B cell (primary cell): Measurements from ENCODE around the gene TPP1. TPM values are rescaled to one million over a fixed set of nuclear protein-coding genes. Genes with fewer than 3 reads are reported as not detected.
A peak's percentile ranks its signal among the peaks of the same experiment; 100 is the strongest.

Source experiments
- ATAC-seq: fragments of 200-7000 bp; cut with Tn5 transposase; one replicate; pipeline ENCODE4 v1.10.0; 2021; ENCODE audit warnings: low read depth, mild to moderate bottlenecking, moderate number of reproducible peaks, moderate library complexity
- CTCF ChIA-PET: fragments of 350-600 bp; sonication (Branson Sonifier 250); formaldehyde crosslinking; loops from one replicate; lab custom pipeline; 2021; ENCODE audit warnings: antibody characterized with exemption, inconsistent platforms; lab: Charles Lee
- POLR2A ChIA-PET: fragments of 350-600 bp; sonication (Branson Sonifier 250); formaldehyde crosslinking; loops from one replicate; lab custom pipeline; 2021; ENCODE audit warnings: antibody characterized with exemption; lab: Charles Lee
- DNase-seq: peaks from one replicate; pipeline ENCODE4 v3.0.0; 2013
- H2AFZ ChIP-seq: 2 replicates; pipeline ENCODE4 v1.6.1; 2012; ENCODE audit warnings: mild to moderate bottlenecking, low read depth, low read length; ENCODE audit not compliant: insufficient read depth, poor library complexity, severe bottlenecking
- H3K27ac ChIP-seq, 2 donors: 1 replicate in 1 of 2; 2 replicates in 1 of 2; pipeline ENCODE4 v1.5.1; 2012 to 2013; ENCODE audit warnings: low read length in 2 of 2, mild to moderate bottlenecking in 2 of 2, moderate library complexity in 1 of 2
- H3K27me3 ChIP-seq, 4 experiments: fragments of 200-600 bp in 1 of 4; sonication (generic) in 1 of 4; replicated peaks in 1 of 4; 1 replicate in 2 of 4; 2 replicates in 2 of 4; pipeline versions ENCODE4 v1.6.1 to v1.7.0; 2013 to 2016; ENCODE audit warnings: low read length in 3 of 4, mild to moderate bottlenecking in 2 of 4, mixed read lengths in 1 of 4, moderate library complexity in 1 of 4; ENCODE audit not compliant: insufficient read depth in 4 of 4, control insufficient read depth in 3 of 4; ENCODE audit errors: control extremely low read depth in 1 of 4
- H3K36me3 ChIP-seq, 2 experiments: replicated peaks in 1 of 2; 1 replicate in 1 of 2; 2 replicates in 1 of 2; pipeline versions ENCODE4 v1.6.1 to v1.7.1; 2013; ENCODE audit warnings: low read length in 1 of 2; ENCODE audit not compliant: insufficient read depth in 2 of 2, control insufficient read depth in 1 of 2; ENCODE audit errors: control extremely low read depth in 1 of 2, extremely low read depth in 1 of 2
- H3K4me1 ChIP-seq, 2 donors: fragments of 200-600 bp in 1 of 2; sonication (generic) in 1 of 2; 1 replicate in 1 of 2; 2 replicates in 1 of 2; pipeline versions ENCODE4 v1.5.1 to v1.6.1; 2013 to 2017; ENCODE audit warnings: low read length in 2 of 2; ENCODE audit not compliant: control insufficient read depth in 2 of 2, insufficient read depth in 2 of 2
- H3K4me2 ChIP-seq: replicated peaks from 2 replicates; pipeline ENCODE3; 2012; ENCODE audit warnings: mild to moderate bottlenecking, low read depth, low read length; ENCODE audit not compliant: poor library complexity, severe bottlenecking
- H3K4me3 ChIP-seq, 5 experiments: fragments of 200-600 bp in 1 of 5; sonication (generic) in 1 of 5; 1 replicate in 3 of 5; 2 replicates in 2 of 5; pipeline versions ENCODE4 v1.5.1 to v1.7.0; 2011 to 2016; ENCODE audit warnings: low read length in 4 of 5, mild to moderate bottlenecking in 4 of 5, low read depth in 2 of 5, control low read depth in 1 of 5, moderate library complexity in 1 of 5; ENCODE audit not compliant: insufficient read depth in 1 of 5; ENCODE audit errors: control extremely low read depth in 1 of 5, extremely low read depth in 1 of 5
- H3K79me2 ChIP-seq: fragments of 200-600 bp; sonication (generic); one replicate; pipeline ENCODE4 v1.6.0; 2016; ENCODE audit warnings: low read length; ENCODE audit not compliant: control insufficient read depth, insufficient read depth
- H3K9ac ChIP-seq: fragments of 200-600 bp; sonication (generic); 2 replicates; pipeline ENCODE4 v1.6.1; 2017; ENCODE audit warnings: mild to moderate bottlenecking, low read length, moderate library complexity
- H3K9me3 ChIP-seq, 3 donors: one replicate each; pipeline versions ENCODE4 v1.6.1 to v1.7.1; 2013; ENCODE audit warnings: low read length in 2 of 3; ENCODE audit not compliant: control insufficient read depth in 2 of 3, insufficient read depth in 1 of 3; ENCODE audit errors: control extremely low read depth in 1 of 3
- H4K20me1 ChIP-seq: 2 replicates; pipeline ENCODE4 v1.6.0; 2012; ENCODE audit warnings: mild to moderate bottlenecking, low read length; ENCODE audit not compliant: insufficient read depth, control insufficient read depth, poor library complexity, severe bottlenecking
- H3K27ac Mint-ChIP-seq: one replicate; pipeline ENCODE4 v1.8.0; 2021; ENCODE audit warnings: mixed read lengths
- H3K27me3 Mint-ChIP-seq: one replicate; pipeline ENCODE4 v1.8.0; 2021; ENCODE audit warnings: mixed read lengths
- H3K4me1 Mint-ChIP-seq: one replicate; pipeline ENCODE4 v1.8.0; 2021; ENCODE audit warnings: mixed read lengths
- H3K4me3 Mint-ChIP-seq: one replicate; pipeline ENCODE4 v1.8.0; 2021; ENCODE audit warnings: mixed read lengths
- H3K9me3 Mint-ChIP-seq: one replicate; pipeline ENCODE4 v1.8.0; 2022; ENCODE audit warnings: mixed read lengths; ENCODE audit not compliant: insufficient read depth
- CTCF ChIP-seq: fragments of 200-600 bp; IDR thresholded peaks from one replicate; pipeline ENCODE4 v1.8.0; 2022; ENCODE audit warnings: antibody characterized with exemption, mild to moderate bottlenecking
- EZH2 ChIP-seq: IDR thresholded peaks from 2 replicates; pipeline ENCODE4 v1.6.1; 2012; ENCODE audit warnings: borderline replicate concordance, low read depth, mild to moderate bottlenecking, moderate library complexity, low read length; ENCODE audit not compliant: insufficient read depth, poor library complexity, severe bottlenecking
- WGBS: methylation state at CpG from one replicate; pipeline ENCODE4 v1.1.5; 2013; ENCODE audit warnings: missing lambda C conversion rate; ENCODE audit not compliant: insufficient coverage; 5-methylcytosine and 5-hydroxymethylcytosine counted together
- intact Hi-C: fragments of 100-400 bp; cut with micrococcal nuclease; formaldehyde crosslinking; loops from one replicate; pipeline ENCODE4 v1.10.0; 2022
- polyA minus RNA-seq: library from RNA; depleted of rRNA, polyadenylated mRNA; stranded (reverse); fragments of >200 nt; gene quantifications from 2 replicates; pipeline ENCODE4 v1.2.3, GENCODE V29; 2012
- polyA plus RNA-seq: library from polyadenylated mRNA; depleted of rRNA; stranded (reverse); fragments of >200 nt; gene quantifications from 2 replicates; pipeline ENCODE4 v1.2.3, GENCODE V29; 2012
- total RNA-seq, 2 donors: library from RNA; stranded (reverse); fragments of 120-200 nt in 1 of 2; gene quantifications; 1 replicate in 1 of 2; 2 replicates in 1 of 2; pipeline versions ENCODE4 v1.2.3 to v1.2.4, GENCODE V29; 2013 to 2022

Gene TPP1
- total RNA-seq (191 and 200 TPM in 2 replicates), polyA plus RNA-seq (118 and 133 TPM in 2 replicates), polyA minus RNA-seq (116 and 157 TPM in 2 replicates)
- 42.2 TPM for total RNA-seq (2013)

GRCh38 chr11:6619004-6619745 lies at the start of gene TPP1:
TSS of gene TPP1 (minus strand) at chr11:6619422. CDS start at chr11:6619400, 22 bp downstream.
- no peaks in the 10 kb centered on the region for H3K9me3 Mint-ChIP-seq
- peak within 1 kb of the TSS; percentile 82 to 100 (median 96) for H3K4me3 ChIP-seq
- H2AFZ ChIP-seq: peak within 1 kb of the TSS; percentile 77
- peak within 1 kb of the TSS; percentile 94 to 97 for H3K27ac ChIP-seq
- no peaks in the 10 kb centered on the region for H3K9me3 ChIP-seq
- peaks cover 34% of the 10 kb centered on the region for H3K79me2 ChIP-seq
- CTCF ChIA-PET: interaction anchor here (1.0 to 4.7 kb wide), 16 partner anchors 8 to 240 kb away, joined by 3 to 38 read pairs (median 6); partner anchors contain the start of genes ILK and MRPL17
- POLR2A ChIA-PET: interaction anchor here (0.9 to 3.2 kb wide), 8 partner anchors 8 to 229 kb away, joined by 3 to 38 read pairs (median 7); partner anchors contain the start of genes ARFIP2, ILK, MRPL17 and RRP8
- H3K27ac Mint-ChIP-seq: no peak within 1 kb of the TSS
- no peak within 1 kb of the TSS for H3K4me3 Mint-ChIP-seq
- H3K4me1 ChIP-seq: peaks cover 19 to 33% of the 10 kb centered on the region in 2 donors
- H3K9ac ChIP-seq: peak within 1 kb of the TSS; percentile 88
- no peaks in the 10 kb centered on the region for H3K27me3 Mint-ChIP-seq
- H3K36me3 ChIP-seq: peaks cover 0 to 29% of the 10 kb centered on the region in 2 experiments
- DNase-seq (peak; percentile 97), ATAC-seq (peak; percentile 92)
- 0% methylated on average over 16 of the region's 16 CpGs for WGBS
- TF ChIP-seq CTCF (no peak), EZH2 (no peak)
- no peaks in the 10 kb centered on the region for H4K20me1 ChIP-seq
- H3K27me3 ChIP-seq: no peaks in the 10 kb centered on the region
- peaks cover 11% of the 10 kb centered on the region for H3K4me1 Mint-ChIP-seq
- intact Hi-C loops: loop anchor here (1.0 to 2.0 kb wide), 5 partner anchors 16 to 384 kb away; partner anchors contain the start of genes FHIP1B, ILK, MRPL17 and RRP8
- H3K4me2 ChIP-seq: peak within 1 kb of the TSS; percentile 95
